Measurements from ENCODE around the gene NLGN4Y. TPM values are rescaled to one million over a fixed set of nuclear protein-coding genes. Genes with fewer than 3 reads are reported as not detected.

NLGN4Y gene
- total and polyA plus RNA-seq, 10 of the 15 experiments (the other 5 are each of a cell fraction or from before 2014, with no cell fraction given) = not detected

GRCh38 chrY:14802125-14802524 is 277.8 kb downstream of the NLGN4Y start (continued):
- TF ChIP-seq E4F1 (IDR thresholded peaks at IDR 0.05; ENCODE audit: borderline replicate concordance, partially characterized antibody) (no peak), ZNF24 (IDR thresholded peaks at IDR 0.05) (no peak)

GRCh38 chrY:14804041-14804440 is 279.7 kb downstream of the NLGN4Y start:
- CTCF ChIA-PET = no interaction called here
- BruUV-seq (replicated peaks) = no TSS peak
- Histone ChIP-seq H2AFZ (ENCODE audit: control insufficient read depth, low read depth, low read length) (no peak overlapping the region), H3K27ac (ENCODE audit: control insufficient read depth, insufficient read depth) (no peak overlapping the region), H3K36me3 (ENCODE audit: control insufficient read depth in 2 of 2, insufficient read depth in 2 of 2, low read length in 1 of 2) (no peaks in the 10 kb centered on the region), H3K9me3 (replicated peaks; ENCODE audit: control insufficient read depth, insufficient read depth, low read length) (no peaks in the 10 kb centered on the region), H4K20me1 (ENCODE audit: control insufficient read depth, insufficient read depth) (no peaks in the 10 kb centered on the region), H3K27me3 (replicated peaks in 1 of 2; ENCODE audit: control insufficient read depth in 2 of 2, insufficient read depth in 2 of 2, low read length in 1 of 2) (no peaks in the 10 kb centered on the region), H3K9ac (ENCODE audit: control insufficient read depth, insufficient read depth, low read length) (no peak overlapping the region), H3K4me3 (no peak overlapping the region), H3K79me2 (ENCODE audit: control insufficient read depth, insufficient read depth, low read length) (no peaks in the 10 kb centered on the region), H3K4me2 (ENCODE audit: control insufficient read depth, insufficient read depth) (no peak overlapping the region), H3K4me1 (ENCODE audit: control insufficient read depth, insufficient read depth, low read length) (no peaks in the 10 kb centered on the region)
- SMC1A ChIA-PET (ENCODE audit: uncharacterized antibody, unreplicated experiment) = no interaction called here
- TF ChIP-seq SUPT20H (IDR thresholded peaks at IDR 0.05; ENCODE audit: borderline replicate concordance, control insufficient read depth, low read depth, low read length) = no peak
- DNase-seq (ENCODE audit: low read depth, low spot score) (no peak), ATAC-seq (no peak), FAIRE-seq (no peak)
- in situ Hi-C loops (cut with MboI) (no loop called here), intact Hi-C loops (cut with micrococcal nuclease; ENCODE audit: unreplicated experiment) (no loop called here)
- POLR2A ChIA-PET = no interaction called here
- RAD21 ChIA-PET (ENCODE audit: unreplicated experiment) = no interaction called here

- no peak for DNase-seq (ENCODE audit: low read depth, low spot score)
- H3K4me1 ChIP-seq (ENCODE audit: control insufficient read depth, insufficient read depth, low read length) = no peaks in the 10 kb centered on the region
- FAIRE-seq = no peak
- no peak for TF ChIP-seq MLLT1 (IDR thresholded peaks at IDR 0.05)
- no peak for TF ChIP-seq BRCA1 (IDR thresholded peaks at IDR 0.05; ENCODE audit: low read depth, low read length)
- TF ChIP-seq TCF7 (IDR thresholded peaks at IDR 0.05; ENCODE audit: borderline replicate concordance) = no peak
- TF ChIP-seq EZH2 (IDR thresholded peaks at IDR 0.05; ENCODE audit: borderline replicate concordance, control insufficient read depth, low read depth, low read length) = no peak
- TF ChIP-seq IKZF2 (IDR thresholded peaks at IDR 0.05) = no peak
- TF ChIP-seq TAF1 (IDR thresholded peaks at IDR 0.05; ENCODE audit: borderline replicate concordance, low read depth, low read length) = no peak
- no peak overlapping the region for H2AFZ ChIP-seq (ENCODE audit: control insufficient read depth, low read depth, low read length)
- no peak overlapping the region for H3K9ac ChIP-seq (ENCODE audit: control insufficient read depth, insufficient read depth, low read length)
- in situ Hi-C loops (cut with MboI) = no loop called here
- no peaks in the 10 kb centered on the region for H4K20me1 ChIP-seq (ENCODE audit: control insufficient read depth, insufficient read depth)
- H3K4me3 ChIP-seq = no peak overlapping the region
- POLR2A ChIA-PET = no interaction called here
- H3K9me3 ChIP-seq (replicated peaks; ENCODE audit: control insufficient read depth, insufficient read depth, low read length) = no peaks in the 10 kb centered on the region
- no TSS peak for BruUV-seq (replicated peaks)
- RAD21 ChIA-PET (ENCODE audit: unreplicated experiment) = no interaction called here
- H3K27me3 ChIP-seq (replicated peaks in 1 of 2; ENCODE audit: control insufficient read depth in 2 of 2, insufficient read depth in 2 of 2, low read length in 1 of 2) = no peaks in the 10 kb centered on the region
- SMC1A ChIA-PET (ENCODE audit: uncharacterized antibody, unreplicated experiment) = no interaction called here
- no peaks in the 10 kb centered on the region for H3K36me3 ChIP-seq (ENCODE audit: control insufficient read depth in 2 of 2, insufficient read depth in 2 of 2, low read length in 1 of 2)
- no peak overlapping the region for H3K4me2 ChIP-seq (ENCODE audit: control insufficient read depth, insufficient read depth)
- CTCF ChIA-PET = no interaction called here
- ATAC-seq = no peak
- H3K27ac ChIP-seq (ENCODE audit: control insufficient read depth, insufficient read depth) = no peak overlapping the region
- no peaks in the 10 kb centered on the region for H3K79me2 ChIP-seq (ENCODE audit: control insufficient read depth, insufficient read depth, low read length)
- intact Hi-C loops (cut with micrococcal nuclease; ENCODE audit: unreplicated experiment) = no loop called here
Observed at GRCh38 chrY:14818452-14818851, 294.1 kb downstream of the NLGN4Y start.

Data from GM12878 (cell line).